H1 (cell line): Measurements from ENCODE around the gene HES7. TPM values are rescaled to one million over a fixed set of nuclear protein-coding genes. Genes with fewer than 3 reads are reported as not detected.

Source experiments
- polyA plus RNA-seq, 7 experiments: library from polyadenylated mRNA; depleted of rRNA in 3 of 7; stranded (reverse) in 5 of 7; unstranded in 2 of 7; fragments of >200 nt in 5 of 7; fragments of 200-250 nt in 2 of 7; gene quantifications; 1 replicate in 5 of 7; 2 replicates in 1 of 7; 4 replicates in 1 of 7; pipeline versions ENCODE4 v1.2.1 to v1.2.3, GENCODE V29; 2011 to 2013; ENCODE audit warnings: missing spikeins in 2 of 7, mixed read lengths in 2 of 7
- total RNA-seq: library from RNA; stranded (reverse); fragmentation: NEBNext Ultra II Directional; extraction: Animal tissue kit (Norgen Biotek cat#: 25700); gene quantifications from 2 replicates; pipeline ENCODE4 v1.2.1, GENCODE V29; 2021
- TF ChIP-seq, protein P1 (sequence below): fragments of 300-600 bp; sonication (generic); IDR thresholded peaks from 2 replicates; pipeline ENCODE4 v1.7.1; 2012; ENCODE audit warnings: low read length, moderate library complexity, mild to moderate bottlenecking, inconsistent platforms; ENCODE audit not compliant: insufficient replicate concordance

HES7 gene
- total and polyA plus RNA-seq, 2 of the 8 experiments (the other 6 are each of a cell fraction or from before 2014, with no cell fraction given) = 0.20 to 0.32 TPM

DNA sequence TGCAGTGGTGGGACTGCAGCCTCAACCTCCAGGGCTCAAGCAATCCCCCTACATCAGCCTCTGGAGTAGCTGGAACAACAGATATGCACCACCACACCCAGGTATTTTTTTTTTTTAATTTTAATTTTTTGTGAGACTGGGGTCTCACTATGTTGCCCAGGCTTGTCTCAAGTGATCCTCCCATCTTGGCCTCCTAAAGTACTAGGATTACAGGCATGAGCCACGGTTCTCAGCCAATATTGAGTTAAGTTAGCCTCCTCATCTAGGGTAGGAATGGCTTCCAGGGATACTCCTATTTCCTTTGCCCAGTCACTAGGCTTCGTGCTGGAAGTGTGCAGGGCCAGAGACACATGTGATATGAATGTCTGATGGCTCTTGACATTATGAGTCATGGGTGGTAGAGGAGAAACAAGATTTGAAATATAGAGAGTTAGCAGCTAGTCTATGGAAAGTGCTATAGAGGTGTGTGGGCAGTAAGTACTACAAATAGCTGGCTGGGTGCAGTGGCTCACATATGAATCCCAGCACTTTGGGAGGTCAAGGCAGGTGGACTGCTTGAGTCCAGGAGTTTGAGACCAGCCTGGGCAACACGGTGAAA lies 8.0 kb upstream of the HES7 start (continued):
- TF ChIP-seq, protein P1, sequence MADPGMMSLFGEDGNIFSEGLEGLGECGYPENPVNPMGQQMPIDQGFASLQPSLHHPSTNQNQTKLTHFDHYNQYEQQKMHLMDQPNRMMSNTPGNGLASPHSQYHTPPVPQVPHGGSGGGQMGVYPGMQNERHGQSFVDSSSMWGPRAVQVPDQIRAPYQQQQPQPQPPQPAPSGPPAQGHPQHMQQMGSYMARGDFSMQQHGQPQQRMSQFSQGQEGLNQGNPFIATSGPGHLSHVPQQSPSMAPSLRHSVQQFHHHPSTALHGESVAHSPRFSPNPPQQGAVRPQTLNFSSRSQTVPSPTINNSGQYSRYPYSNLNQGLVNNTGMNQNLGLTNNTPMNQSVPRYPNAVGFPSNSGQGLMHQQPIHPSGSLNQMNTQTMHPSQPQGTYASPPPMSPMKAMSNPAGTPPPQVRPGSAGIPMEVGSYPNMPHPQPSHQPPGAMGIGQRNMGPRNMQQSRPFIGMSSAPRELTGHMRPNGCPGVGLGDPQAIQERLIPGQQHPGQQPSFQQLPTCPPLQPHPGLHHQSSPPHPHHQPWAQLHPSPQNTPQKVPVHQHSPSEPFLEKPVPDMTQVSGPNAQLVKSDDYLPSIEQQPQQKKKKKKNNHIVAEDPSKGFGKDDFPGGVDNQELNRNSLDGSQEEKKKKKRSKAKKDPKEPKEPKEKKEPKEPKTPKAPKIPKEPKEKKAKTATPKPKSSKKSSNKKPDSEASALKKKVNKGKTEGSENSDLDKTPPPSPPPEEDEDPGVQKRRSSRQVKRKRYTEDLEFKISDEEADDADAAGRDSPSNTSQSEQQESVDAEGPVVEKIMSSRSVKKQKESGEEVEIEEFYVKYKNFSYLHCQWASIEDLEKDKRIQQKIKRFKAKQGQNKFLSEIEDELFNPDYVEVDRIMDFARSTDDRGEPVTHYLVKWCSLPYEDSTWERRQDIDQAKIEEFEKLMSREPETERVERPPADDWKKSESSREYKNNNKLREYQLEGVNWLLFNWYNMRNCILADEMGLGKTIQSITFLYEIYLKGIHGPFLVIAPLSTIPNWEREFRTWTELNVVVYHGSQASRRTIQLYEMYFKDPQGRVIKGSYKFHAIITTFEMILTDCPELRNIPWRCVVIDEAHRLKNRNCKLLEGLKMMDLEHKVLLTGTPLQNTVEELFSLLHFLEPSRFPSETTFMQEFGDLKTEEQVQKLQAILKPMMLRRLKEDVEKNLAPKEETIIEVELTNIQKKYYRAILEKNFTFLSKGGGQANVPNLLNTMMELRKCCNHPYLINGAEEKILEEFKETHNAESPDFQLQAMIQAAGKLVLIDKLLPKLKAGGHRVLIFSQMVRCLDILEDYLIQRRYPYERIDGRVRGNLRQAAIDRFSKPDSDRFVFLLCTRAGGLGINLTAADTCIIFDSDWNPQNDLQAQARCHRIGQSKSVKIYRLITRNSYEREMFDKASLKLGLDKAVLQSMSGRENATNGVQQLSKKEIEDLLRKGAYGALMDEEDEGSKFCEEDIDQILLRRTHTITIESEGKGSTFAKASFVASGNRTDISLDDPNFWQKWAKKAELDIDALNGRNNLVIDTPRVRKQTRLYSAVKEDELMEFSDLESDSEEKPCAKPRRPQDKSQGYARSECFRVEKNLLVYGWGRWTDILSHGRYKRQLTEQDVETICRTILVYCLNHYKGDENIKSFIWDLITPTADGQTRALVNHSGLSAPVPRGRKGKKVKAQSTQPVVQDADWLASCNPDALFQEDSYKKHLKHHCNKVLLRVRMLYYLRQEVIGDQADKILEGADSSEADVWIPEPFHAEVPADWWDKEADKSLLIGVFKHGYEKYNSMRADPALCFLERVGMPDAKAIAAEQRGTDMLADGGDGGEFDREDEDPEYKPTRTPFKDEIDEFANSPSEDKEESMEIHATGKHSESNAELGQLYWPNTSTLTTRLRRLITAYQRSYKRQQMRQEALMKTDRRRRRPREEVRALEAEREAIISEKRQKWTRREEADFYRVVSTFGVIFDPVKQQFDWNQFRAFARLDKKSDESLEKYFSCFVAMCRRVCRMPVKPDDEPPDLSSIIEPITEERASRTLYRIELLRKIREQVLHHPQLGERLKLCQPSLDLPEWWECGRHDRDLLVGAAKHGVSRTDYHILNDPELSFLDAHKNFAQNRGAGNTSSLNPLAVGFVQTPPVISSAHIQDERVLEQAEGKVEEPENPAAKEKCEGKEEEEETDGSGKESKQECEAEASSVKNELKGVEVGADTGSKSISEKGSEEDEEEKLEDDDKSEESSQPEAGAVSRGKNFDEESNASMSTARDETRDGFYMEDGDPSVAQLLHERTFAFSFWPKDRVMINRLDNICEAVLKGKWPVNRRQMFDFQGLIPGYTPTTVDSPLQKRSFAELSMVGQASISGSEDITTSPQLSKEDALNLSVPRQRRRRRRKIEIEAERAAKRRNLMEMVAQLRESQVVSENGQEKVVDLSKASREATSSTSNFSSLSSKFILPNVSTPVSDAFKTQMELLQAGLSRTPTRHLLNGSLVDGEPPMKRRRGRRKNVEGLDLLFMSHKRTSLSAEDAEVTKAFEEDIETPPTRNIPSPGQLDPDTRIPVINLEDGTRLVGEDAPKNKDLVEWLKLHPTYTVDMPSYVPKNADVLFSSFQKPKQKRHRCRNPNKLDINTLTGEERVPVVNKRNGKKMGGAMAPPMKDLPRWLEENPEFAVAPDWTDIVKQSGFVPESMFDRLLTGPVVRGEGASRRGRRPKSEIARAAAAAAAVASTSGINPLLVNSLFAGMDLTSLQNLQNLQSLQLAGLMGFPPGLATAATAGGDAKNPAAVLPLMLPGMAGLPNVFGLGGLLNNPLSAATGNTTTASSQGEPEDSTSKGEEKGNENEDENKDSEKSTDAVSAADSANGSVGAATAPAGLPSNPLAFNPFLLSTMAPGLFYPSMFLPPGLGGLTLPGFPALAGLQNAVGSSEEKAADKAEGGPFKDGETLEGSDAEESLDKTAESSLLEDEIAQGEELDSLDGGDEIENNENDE = no peak
